ENCODE data around the gene NEU3. TPM values are rescaled to one million over a fixed set of nuclear protein-coding genes. Genes with fewer than 3 reads are reported as not detected.

Gene NEU3
- total RNA-seq, 1 experiment from 2014 or later = 12.5 TPM

GRCh38 chr11:75033916-75034315 is 45.2 kb downstream of the NEU3 start (continued):
- TF ChIP-seq CTCF (IDR thresholded peaks at IDR 0.05 in 2 of 3, conservative IDR thresholded peaks at IDR 0.05 in 1 of 3; ENCODE audit: borderline replicate concordance in 1 of 3, insufficient read depth in 1 of 3, low read depth in 2 of 3, low read length in 2 of 3) = no peak
- TF ChIP-seq EZH2phosphoT487 (IDR thresholded peaks at IDR 0.05; ENCODE audit: borderline replicate concordance) = no peak
- no peak for TF ChIP-seq JUND (IDR thresholded peaks at IDR 0.05)
- no peak for TF ChIP-seq SIN3A (IDR thresholded peaks at IDR 0.05; ENCODE audit: low read depth)
- TF ChIP-seq MAX (IDR thresholded peaks at IDR 0.05) = no peak
- no peak for TF ChIP-seq CBX3 (IDR thresholded peaks at IDR 0.05; ENCODE audit: low read depth)
- no peak for TF ChIP-seq FOSL1 (IDR thresholded peaks at IDR 0.05; ENCODE audit: low read depth)
- TF ChIP-seq EZH2 (IDR thresholded peaks at IDR 0.05) = no peak
- no peak for TF ChIP-seq POLR2A (IDR thresholded peaks at IDR 0.05; ENCODE audit: borderline replicate concordance, extremely low read depth, insufficient read depth, insufficient read length)
- TF ChIP-seq YY1 (IDR thresholded peaks at IDR 0.05; ENCODE audit: extremely low read depth, insufficient replicate concordance, low read depth, low read length) = no peak

- no peak for DNase-seq (ENCODE audit: low read depth, low spot score)
- peak overlapping the region; percentile 56 for H3K4me2 ChIP-seq (ENCODE audit: low read length)
- no peaks in the 10 kb centered on the region for H3K9me2 ChIP-seq (ENCODE audit: insufficient read depth)
- H3K79me2 ChIP-seq (ENCODE audit: insufficient read depth, low read length) = no peaks in the 10 kb centered on the region
- ChIA-PET RAD21 (ENCODE audit: low non-redundant PET in 1 of 2, low total read pairs in 2 of 2, uncharacterized antibody in 2 of 2, unreplicated experiment in 2 of 2) (interaction anchor here in 1 of 2 experiments (0.7 kb wide), 1 partner anchor 65 kb away, joined by 3 read pairs; no protein-coding TSS in a partner anchor), POLR2A (no interaction called here), CTCF (interaction anchor here (2.3 to 2.9 kb wide), 3 partner anchors 9 to 213 kb away, joined by 7 to 13 read pairs (median 10); no protein-coding TSS in a partner anchor)
- peaks cover 17 to 29% of the 10 kb centered on the region in 2 experiments for H3K4me1 ChIP-seq (ENCODE audit: control insufficient read depth in 1 of 2, insufficient read depth in 2 of 2, low read length in 2 of 2)
- no peaks in the 10 kb centered on the region for H3K27me3 ChIP-seq (ENCODE audit: insufficient read depth, low read length)
- peak overlapping the region; percentile 20 for H2AFZ ChIP-seq (ENCODE audit: low read depth, low read length, poor library complexity, severe bottlenecking)
- intact Hi-C loops (cut with micrococcal nuclease) = no loop called here
- no peaks in the 10 kb centered on the region for H3K9me3 ChIP-seq (ENCODE audit: control insufficient read depth in 1 of 2, insufficient read depth in 1 of 2, low read depth in 1 of 2, low read length in 2 of 2)
- no peak overlapping the region for H3K27ac ChIP-seq (ENCODE audit: low read depth, low read length)
- BruUV-seq (replicated peaks) = no TSS peak
- no peaks in the 10 kb centered on the region for H3K36me3 ChIP-seq (ENCODE audit: control insufficient read depth in 1 of 2, insufficient read depth in 2 of 2, low read length in 2 of 2)
- no peak overlapping the region for H3K9ac ChIP-seq (ENCODE audit: low read length)
- H3K4me3 ChIP-seq (replicated peaks in 1 of 2; ENCODE audit: low read depth in 1 of 2, low read length in 2 of 2) = no peak overlapping the region
- ATAC-seq = no peak
- no peaks in the 10 kb centered on the region for H4K20me1 ChIP-seq (ENCODE audit: insufficient read depth)
- TF ChIP-seq EZH2phosphoT487 (IDR thresholded peaks at IDR 0.05; ENCODE audit: borderline replicate concordance) (no peak), ZFX (IDR thresholded peaks at IDR 0.05) (no peak), ZBTB33 (IDR thresholded peaks at IDR 0.05; ENCODE audit: extremely low read depth, insufficient replicate concordance, low read length) (no peak), EGR1 (IDR thresholded peaks at IDR 0.05; ENCODE audit: low read depth) (no peak), SP1 (IDR thresholded peaks at IDR 0.05; ENCODE audit: low read depth) (no peak), CBX3 (IDR thresholded peaks at IDR 0.05; ENCODE audit: low read depth) (no peak), CTCF (IDR thresholded peaks at IDR 0.05 in 2 of 3, conservative IDR thresholded peaks at IDR 0.05 in 1 of 3; ENCODE audit: borderline replicate concordance in 1 of 3, insufficient read depth in 1 of 3, low read depth in 2 of 3, low read length in 2 of 3) (no peak), EZH2 (IDR thresholded peaks at IDR 0.05) (no peak), ELF1 (IDR thresholded peaks at IDR 0.05; ENCODE audit: borderline replicate concordance, low read depth) (no peak), POLR2A (IDR thresholded peaks at IDR 0.05; ENCODE audit: borderline replicate concordance, extremely low read depth, insufficient read depth, insufficient read length) (no peak), TCF7L2 (IDR thresholded peaks at IDR 0.05; ENCODE audit: borderline replicate concordance, extremely low read depth, insufficient read depth, insufficient read length) (no peak), ZNF274 (IDR thresholded peaks at IDR 0.05; ENCODE audit: low read depth, low read length) (no peak), POLR2AphosphoS5 (IDR thresholded peaks at IDR 0.05; ENCODE audit: low read depth, low read length) (no peak), ATF3 (IDR thresholded peaks at IDR 0.05) (no peak), JUND (IDR thresholded peaks at IDR 0.05) (no peak)
Observed at GRCh38 chr11:75035256-75035655, 46.5 kb downstream of the NEU3 start.
